ENCODE measurements around the gene NEAT1.

NEAT1 gene

GRCh38 chr11:65422633-65423515 lies at the start of gene NEAT1:
TSS of gene NEAT1 (plus strand) at chr11:65422798.
- DNase-seq (ENCODE audit: low read depth) = peak; percentile 91

DNA sequence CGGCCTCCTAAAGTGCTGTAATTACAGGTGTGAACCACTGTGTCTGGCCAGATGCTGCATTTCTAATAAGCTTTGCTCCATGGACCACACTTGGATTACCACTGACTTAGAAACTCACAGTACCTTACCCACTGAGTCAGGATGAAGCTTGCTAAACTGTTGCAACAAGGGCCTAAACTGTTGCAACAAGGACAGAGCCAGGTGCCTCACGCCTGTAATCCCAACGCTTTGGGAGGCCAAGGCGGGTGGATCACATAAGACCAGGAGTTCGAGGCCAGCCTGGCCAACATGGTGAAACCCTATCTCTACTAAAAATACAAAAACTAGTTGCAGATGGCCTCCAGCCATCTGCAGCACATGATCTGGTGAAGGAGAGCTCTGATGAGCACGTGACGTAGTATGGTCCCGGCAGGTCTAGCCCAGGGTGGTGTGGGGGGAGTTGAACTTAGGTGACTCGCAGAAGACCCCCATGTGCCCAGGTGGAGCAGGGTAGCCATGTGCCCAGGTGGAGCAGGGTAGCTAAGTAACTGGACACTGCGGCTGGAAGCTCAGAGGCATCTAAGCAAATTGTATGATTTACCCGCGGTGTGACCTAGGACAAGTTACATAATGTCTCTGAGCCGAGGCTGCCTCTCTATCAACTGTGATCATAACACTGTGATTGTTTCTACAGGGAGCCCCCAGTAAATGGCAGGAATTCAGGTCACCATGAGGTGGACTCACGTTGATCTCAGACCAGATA lies 48.6 kb upstream of the NEAT1 start:
- DNase-seq (ENCODE audit: low read depth) = no peak

- no peak for DNase-seq (ENCODE audit: low read depth)
Observed at GRCh38 chr11:65375012-65375411, 47.6 kb upstream of the NEAT1 start.

DNA sequence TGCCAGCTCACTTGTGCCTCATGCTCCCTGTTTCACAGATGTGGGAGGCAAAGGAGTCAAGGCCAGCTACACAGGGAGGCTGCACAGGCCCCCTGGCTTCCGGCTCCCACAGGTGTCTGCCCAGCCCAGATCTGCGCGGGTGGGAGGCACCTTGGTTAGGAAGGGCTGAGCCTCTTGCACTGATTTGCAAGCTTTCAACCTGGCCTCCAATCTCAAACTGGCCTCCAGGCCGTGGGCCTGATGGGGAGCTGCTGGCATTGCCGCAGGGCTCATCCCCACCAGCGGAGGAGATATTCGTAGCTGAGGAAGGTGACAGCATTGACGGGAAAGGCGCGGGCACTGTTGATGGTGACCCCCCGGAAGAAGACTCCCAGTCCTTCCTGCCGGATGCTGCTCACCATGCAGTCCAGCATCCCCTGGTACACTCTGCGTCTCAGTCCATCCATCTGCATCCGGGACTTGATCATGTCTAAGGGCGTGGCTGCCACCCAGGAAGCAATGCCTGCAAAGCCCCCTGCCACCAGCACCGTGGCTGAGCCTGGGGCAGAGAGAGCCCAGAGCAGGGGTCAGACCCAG lies 46.4 kb upstream of the NEAT1 start:
- DNase-seq (ENCODE audit: low read depth) = no peak

DNA sequence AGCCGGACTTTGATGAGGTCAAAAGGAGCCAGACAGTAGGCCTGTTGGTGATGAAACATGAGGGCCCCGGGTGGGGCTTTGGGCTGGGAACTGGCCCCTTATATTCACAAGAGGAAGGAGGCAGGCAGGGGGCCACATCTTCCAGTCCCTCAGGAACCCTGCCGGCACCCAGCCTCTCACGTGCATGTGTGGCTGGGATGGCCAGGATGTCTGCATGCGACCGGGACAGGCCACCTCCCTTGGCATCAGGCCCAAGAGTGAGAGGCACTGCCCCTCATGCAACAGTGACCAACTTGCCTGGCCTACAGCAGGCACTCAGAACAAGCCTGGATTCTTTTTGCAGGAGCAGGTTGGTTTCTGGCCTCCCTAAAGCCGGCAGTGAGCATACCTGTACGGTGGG lies 45.6 kb upstream of the NEAT1 start:
- DNase-seq (ENCODE audit: low read depth) = no peak

GRCh38 chr11:65377777-65378176 lies 44.8 kb upstream of the NEAT1 start:
- DNase-seq (ENCODE audit: low read depth) = no peak

GRCh38 chr11:65378208-65378927 lies 44.2 kb upstream of the NEAT1 start:
- no peak for DNase-seq (ENCODE audit: low read depth)

DNA sequence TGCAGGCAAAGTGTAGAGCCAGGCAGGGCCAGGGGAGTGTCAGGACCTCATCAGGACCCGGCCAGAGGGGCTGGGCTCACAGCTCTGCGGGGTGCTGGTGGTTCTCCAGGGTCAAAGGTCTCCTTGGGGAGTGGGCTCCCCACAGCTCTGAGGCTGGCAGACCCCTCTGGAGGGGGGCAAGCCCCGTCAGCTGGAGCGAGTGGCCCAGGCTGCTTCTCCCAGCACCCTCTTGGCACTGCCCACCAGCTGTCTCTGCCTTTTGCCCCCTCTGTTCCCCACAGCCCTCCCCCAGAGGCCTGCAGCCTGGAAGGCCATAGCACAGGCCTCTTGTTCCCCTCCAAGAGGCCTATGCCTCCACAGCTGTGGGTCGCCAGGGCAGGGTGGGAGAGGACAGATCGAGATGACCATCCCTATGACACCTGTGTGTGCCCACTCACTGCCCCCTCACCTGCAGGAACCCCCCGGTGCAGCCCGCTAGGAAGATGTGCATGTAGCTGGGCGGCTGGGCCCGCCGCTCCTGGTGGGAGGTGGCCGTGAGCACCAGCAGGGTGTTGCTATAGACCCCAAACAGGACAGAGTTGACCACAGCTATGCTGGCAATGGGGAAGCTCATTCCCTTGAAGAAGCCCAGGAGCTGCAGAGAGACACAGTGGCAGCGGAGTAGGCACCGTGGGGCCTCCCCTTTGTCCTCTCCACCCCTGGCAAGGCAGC lies 43.5 kb upstream of the NEAT1 start:
- DNase-seq (ENCODE audit: low read depth) = no peak

- no peak for DNase-seq (ENCODE audit: low read depth)
Observed at GRCh38 chr11:65379698-65380459, 42.7 kb upstream of the NEAT1 start.

GRCh38 chr11:65380460-65381119 lies 42.0 kb upstream of the NEAT1 start:
- no peak for DNase-seq (ENCODE audit: low read depth)

DNA sequence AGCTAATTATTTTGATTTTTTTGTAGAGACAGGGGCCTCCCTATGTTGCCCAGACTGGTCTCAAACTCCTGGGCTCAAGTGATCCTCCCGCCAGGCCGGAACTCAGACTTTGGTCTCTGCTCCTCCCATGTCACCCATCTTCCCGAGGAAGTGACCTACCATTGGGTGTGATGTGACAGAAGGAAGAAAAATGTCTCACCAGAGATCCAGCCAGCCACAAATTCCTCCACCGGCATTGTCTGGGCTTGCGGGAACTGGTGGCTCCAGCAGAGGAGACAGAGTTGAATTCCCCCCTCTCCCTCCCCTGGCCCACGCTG lies 40.9 kb upstream of the NEAT1 start:
- peak; percentile 69 for DNase-seq (ENCODE audit: low read depth)

DNA sequence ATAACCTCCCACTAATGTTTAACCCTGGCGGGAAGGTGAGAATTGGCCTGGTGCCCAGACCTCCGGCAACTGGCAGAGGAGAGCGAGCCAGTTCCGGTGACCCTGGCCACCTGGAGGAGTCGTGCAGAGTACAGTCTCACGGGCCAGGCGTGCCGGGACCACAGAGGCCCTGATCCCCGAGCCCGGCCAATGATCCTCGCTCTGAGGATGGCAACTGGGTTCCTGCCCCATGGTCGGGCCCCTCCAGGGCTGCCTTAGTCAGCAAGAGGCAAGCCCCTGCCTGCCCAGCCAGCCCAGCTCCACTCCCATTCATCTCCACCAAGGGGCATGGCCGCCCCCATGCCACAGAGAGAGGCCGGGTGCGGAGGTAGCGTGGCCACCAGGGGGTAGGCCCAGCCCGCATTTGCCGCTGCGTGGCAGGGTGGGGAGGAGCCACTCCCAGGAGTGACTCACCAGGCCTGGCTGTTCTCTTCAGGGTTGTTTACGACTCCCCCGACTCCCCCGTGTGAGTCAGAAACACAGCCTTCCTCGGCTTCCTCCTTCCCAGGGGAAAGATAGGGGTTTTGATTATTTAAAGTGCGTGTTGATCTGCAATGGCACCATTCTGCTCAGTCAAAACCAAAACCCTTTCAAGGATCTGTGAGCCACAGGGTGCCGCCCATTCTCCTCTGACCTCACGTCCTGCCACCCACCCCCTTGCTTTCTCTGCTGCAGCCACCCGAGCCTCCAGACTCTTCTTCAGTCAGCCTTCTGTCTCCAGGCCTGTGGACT lies 40.4 kb upstream of the NEAT1 start, which contains the start of gene SLC25A45:
Gene SLC25A45, minus strand, starts transcription at position 614 of the 771 bp plus-strand sequence. CDS start 695 bp downstream, outside the sequence.
- peak; percentile 99 for DNase-seq (ENCODE audit: low read depth)

DNA sequence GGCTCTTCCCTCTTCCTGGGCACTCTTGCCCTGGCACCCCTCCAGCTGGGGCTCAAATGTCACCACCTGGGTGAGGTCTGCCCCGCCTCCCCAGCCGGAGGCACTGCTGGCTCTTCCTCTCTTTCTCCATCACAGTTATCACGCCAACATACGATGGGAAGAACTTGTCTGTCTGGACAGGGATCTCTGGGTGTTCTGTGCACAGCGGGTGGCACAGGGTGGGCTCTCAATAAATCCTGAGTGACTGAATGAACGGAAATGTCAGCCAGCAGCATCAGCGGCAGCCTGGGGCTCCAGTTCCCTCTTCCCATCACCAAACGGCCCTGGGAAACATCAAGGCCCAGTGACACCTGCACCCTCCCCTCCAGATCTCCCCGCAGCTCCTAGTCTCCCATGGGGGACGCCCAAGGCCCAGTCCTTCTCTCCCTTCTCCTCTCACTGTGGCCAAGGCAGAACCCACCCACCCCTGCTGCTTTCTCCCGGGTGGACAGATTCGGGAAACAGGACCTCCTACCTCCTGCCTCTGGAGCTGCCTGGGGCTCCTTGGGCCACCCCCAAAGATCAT lies 39.7 kb upstream of the NEAT1 start:
- DNase-seq (ENCODE audit: low read depth) = no peak

- DNase-seq (ENCODE audit: low read depth) = no peak
Observed at GRCh38 chr11:65383778-65384177, 38.8 kb upstream of the NEAT1 start.

- DNase-seq (ENCODE audit: low read depth) = peak; percentile 43
Observed at GRCh38 chr11:65384301-65384889, 38.2 kb upstream of the NEAT1 start.

DNA sequence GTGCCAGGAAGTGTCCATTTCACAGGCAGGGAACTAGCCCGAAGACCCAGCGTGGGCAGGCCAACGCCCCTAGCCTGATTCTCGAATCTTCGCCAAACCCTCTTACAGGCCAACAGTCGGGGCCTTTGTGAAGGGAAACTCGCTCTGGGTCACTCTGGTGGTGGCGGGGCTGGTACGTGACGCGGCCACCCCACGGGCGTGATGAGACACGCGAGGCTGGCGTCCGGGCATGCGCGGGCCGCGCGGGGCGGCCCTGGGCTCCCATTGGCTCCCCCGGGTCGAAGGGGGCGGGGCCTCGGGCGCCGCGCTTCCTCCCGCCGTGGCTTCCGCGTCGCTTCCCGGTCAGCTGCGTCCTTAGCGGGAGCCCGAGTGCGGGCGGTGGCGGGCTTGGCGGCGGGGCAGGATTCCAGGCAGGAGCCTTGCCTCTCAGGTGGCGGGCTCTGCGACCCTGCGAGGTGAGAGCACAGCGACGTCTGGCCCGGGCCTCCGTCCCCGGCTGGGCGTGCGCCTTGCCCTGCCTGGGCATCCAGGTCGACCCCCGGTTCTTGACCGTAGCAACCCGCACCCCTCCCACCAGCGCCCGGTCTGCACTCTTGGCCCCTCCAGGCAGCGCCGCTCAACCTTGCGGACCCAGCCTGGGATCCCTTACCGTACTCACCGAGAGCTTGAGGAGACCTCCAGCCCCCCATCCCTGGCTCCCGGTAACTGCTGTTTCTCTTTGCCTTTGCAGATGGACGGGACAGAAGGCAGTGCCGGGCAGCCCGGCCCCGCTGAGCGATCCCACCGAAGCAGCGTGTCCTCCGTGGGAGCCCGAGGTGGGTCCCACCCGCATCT lies 36.1 kb upstream of the NEAT1 start, which contains the start of gene FRMD8:
Gene FRMD8, plus strand, starts transcription at position 331 of the 834 bp plus-strand sequence. Its CDS starts 400 bp downstream, at position 731.
- DNase-seq (ENCODE audit: low read depth) = peak; percentile 86

DNA sequence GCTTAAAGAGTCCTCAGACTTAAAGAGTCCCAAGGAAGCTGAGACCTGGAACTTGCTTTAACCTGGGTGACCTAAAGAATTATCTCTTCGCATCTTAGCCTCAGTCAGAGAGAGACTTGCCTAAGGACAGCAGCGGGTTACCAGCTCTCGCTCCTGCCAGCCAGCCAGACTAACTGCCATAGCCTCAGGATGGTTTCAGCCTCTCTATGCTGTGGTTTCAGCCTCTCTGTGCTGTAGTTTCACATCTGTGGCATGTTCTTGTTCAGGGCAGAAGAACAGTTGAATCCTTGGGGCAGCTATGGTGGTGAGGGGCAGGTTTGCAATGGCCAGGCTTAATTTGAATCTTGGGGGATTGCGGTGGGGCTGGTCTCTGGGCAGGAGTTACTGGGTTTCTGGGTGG lies 33.9 kb upstream of the NEAT1 start:
- no peak for DNase-seq (ENCODE audit: low read depth)

Measured in ELR (cell line).